Islet precursor cell (in vitro differentiated cells): Measurements from ENCODE around the gene GMCL2.
A peak's percentile ranks its signal among the peaks of the same experiment; 100 is the strongest.
"Not testable (repeated sequence)": the region's sequence is repeated elsewhere in the genome, so short reads cannot be mapped to it uniquely, and the experiment has no call there.

ENCODE experiments used
- DNase-seq: peaks from one replicate; pipeline ENCODE4 v3.0.0-alpha.2; 2018

Gene GMCL2

GRCh38 chr5:178187014-178187413, at the start of gene GMCL2:
Gene GMCL2, minus strand, starts transcription at chr5:178187371. Its CDS starts 72 bp downstream, at chr5:178187299.
- DNase-seq, result no peak

- DNase-seq, result no peak
Observed at GRCh38 chr5:178236679-178237078, 49.5 kb upstream of the GMCL2 start.

GRCh38 chr5:178236126-178236525, 49.0 kb upstream of the GMCL2 start:
- no peak for DNase-seq

GRCh38 chr5:178235588-178235974, 48.4 kb upstream of the GMCL2 start:
- no peak for DNase-seq

- DNase-seq, result peak; percentile 81
Observed at GRCh38 chr5:178234750-178235587, 47.8 kb upstream of the GMCL2 start.

GRCh38 chr5:178234121-178234749, 47.1 kb upstream of the GMCL2 start:
- DNase-seq, result no peak

- DNase-seq, result peak; percentile 82
Observed at GRCh38 chr5:178232920-178233429, 45.8 kb upstream of the GMCL2 start.

GRCh38 chr5:178232124-178232919, 45.2 kb upstream of the GMCL2 start, which contains the start of gene PHYKPL:
Gene PHYKPL, minus strand, starts transcription at chr5:178232802. Its CDS starts 252 bp downstream, at chr5:178232550.
- DNase-seq, result peak; percentile 79

GRCh38 chr5:178231539-178232123, 44.5 kb upstream of the GMCL2 start:
- no peak for DNase-seq

- no peak for DNase-seq
Observed at GRCh38 chr5:178230879-178231538, 43.8 kb upstream of the GMCL2 start.

GRCh38 chr5:178229861-178230260, 42.7 kb upstream of the GMCL2 start:
- no peak for DNase-seq

- DNase-seq, result not testable (repeated sequence)
Observed at GRCh38 chr5:178229111-178229510, 41.9 kb upstream of the GMCL2 start.

GRCh38 chr5:178228609-178229008, 41.4 kb upstream of the GMCL2 start:
- DNase-seq, result no peak

GRCh38 chr5:178227929-178228328, 40.8 kb upstream of the GMCL2 start:
- no peak for DNase-seq

- peak; percentile 52 for DNase-seq
Observed at GRCh38 chr5:178227138-178227659, 40.0 kb upstream of the GMCL2 start.

GRCh38 chr5:178225174-178225573, 38.0 kb upstream of the GMCL2 start:
- DNase-seq, result no peak

- DNase-seq, result no peak
Observed at GRCh38 chr5:178224403-178224802, 37.2 kb upstream of the GMCL2 start.

- peak; percentile 78 for DNase-seq
Observed at GRCh38 chr5:178223828-178224335, 36.7 kb upstream of the GMCL2 start.

- no peak for DNase-seq
Observed at GRCh38 chr5:178223196-178223773, 36.1 kb upstream of the GMCL2 start.

- no peak for DNase-seq
Observed at GRCh38 chr5:178222292-178222691, 35.1 kb upstream of the GMCL2 start.

GRCh38 chr5:178221853-178222252, 34.7 kb upstream of the GMCL2 start:
- peak; percentile 47 for DNase-seq
